ENCODE measurements around the gene SUDS3.

DNA sequence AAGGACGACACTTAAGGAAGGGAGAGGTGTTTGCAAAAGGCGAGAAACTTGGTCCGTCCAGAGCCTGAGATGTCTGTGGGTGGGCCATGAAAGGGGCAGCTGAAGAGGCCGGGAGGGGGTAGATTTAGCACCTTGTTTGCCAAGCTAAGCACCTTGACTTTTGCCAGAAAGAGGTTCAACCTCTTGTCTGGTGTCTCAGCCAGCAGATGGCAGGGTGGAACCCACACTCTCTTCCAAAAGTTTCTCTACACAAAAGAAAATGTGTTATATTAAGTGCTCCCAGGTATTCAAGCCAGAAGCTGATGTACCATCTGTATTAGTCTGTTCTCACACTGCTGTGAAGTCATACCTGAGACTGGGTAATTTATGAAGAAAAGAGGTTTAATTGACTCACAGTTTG is 69.9 kb downstream of the SUDS3 start:
- TF ChIP-seq, protein P1, sequence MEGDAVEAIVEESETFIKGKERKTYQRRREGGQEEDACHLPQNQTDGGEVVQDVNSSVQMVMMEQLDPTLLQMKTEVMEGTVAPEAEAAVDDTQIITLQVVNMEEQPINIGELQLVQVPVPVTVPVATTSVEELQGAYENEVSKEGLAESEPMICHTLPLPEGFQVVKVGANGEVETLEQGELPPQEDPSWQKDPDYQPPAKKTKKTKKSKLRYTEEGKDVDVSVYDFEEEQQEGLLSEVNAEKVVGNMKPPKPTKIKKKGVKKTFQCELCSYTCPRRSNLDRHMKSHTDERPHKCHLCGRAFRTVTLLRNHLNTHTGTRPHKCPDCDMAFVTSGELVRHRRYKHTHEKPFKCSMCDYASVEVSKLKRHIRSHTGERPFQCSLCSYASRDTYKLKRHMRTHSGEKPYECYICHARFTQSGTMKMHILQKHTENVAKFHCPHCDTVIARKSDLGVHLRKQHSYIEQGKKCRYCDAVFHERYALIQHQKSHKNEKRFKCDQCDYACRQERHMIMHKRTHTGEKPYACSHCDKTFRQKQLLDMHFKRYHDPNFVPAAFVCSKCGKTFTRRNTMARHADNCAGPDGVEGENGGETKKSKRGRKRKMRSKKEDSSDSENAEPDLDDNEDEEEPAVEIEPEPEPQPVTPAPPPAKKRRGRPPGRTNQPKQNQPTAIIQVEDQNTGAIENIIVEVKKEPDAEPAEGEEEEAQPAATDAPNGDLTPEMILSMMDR (IDR thresholded peaks at IDR 0.05) = no peak
- TF ChIP-seq EZH2 (IDR thresholded peaks at IDR 0.05; ENCODE audit: borderline replicate concordance, insufficient read depth, low read depth, low read length, poor library complexity, severe bottlenecking) = no peak
